Duodenal mucosa (tissue), 2 donors: ENCODE measurements around the gene PDCL3.

Experiments
- H3K27ac ChIP-seq: one replicate; pipeline ENCODE4 v1.7.0; 2013; ENCODE audit warnings: low read depth, low read length
- H3K27me3 ChIP-seq, 2 donors: one replicate each; pipeline ENCODE4 v1.7.0; 2013; ENCODE audit warnings: low read length in 2 of 2, control low read depth in 1 of 2; ENCODE audit not compliant: insufficient read depth in 2 of 2, control insufficient read depth in 1 of 2
- H3K36me3 ChIP-seq, 2 donors: one replicate each; pipeline ENCODE4 v1.7.0; 2013; ENCODE audit warnings: low read length in 2 of 2, control low read depth in 1 of 2; ENCODE audit not compliant: insufficient read depth in 2 of 2, control insufficient read depth in 1 of 2
- H3K4me1 ChIP-seq, 2 donors: one replicate each; pipeline ENCODE4 v1.7.0; 2013; ENCODE audit warnings: low read length in 2 of 2, control low read depth in 1 of 2; ENCODE audit not compliant: insufficient read depth in 2 of 2, control insufficient read depth in 1 of 2
- H3K4me3 ChIP-seq, 2 donors: one replicate each; pipeline ENCODE4 v1.7.0; 2013; ENCODE audit warnings: low read length in 2 of 2, low read depth in 1 of 2
- H3K9ac ChIP-seq, 2 donors: one replicate each; pipeline ENCODE4 v1.7.0; 2013; ENCODE audit warnings: low read length in 2 of 2, low read depth in 1 of 2
- H3K9me3 ChIP-seq, 2 donors: one replicate each; pipeline ENCODE4 v1.7.0; 2013; ENCODE audit warnings: low read length in 2 of 2, control low read depth in 1 of 2; ENCODE audit not compliant: control insufficient read depth in 1 of 2

The PDCL3 gene

DNA sequence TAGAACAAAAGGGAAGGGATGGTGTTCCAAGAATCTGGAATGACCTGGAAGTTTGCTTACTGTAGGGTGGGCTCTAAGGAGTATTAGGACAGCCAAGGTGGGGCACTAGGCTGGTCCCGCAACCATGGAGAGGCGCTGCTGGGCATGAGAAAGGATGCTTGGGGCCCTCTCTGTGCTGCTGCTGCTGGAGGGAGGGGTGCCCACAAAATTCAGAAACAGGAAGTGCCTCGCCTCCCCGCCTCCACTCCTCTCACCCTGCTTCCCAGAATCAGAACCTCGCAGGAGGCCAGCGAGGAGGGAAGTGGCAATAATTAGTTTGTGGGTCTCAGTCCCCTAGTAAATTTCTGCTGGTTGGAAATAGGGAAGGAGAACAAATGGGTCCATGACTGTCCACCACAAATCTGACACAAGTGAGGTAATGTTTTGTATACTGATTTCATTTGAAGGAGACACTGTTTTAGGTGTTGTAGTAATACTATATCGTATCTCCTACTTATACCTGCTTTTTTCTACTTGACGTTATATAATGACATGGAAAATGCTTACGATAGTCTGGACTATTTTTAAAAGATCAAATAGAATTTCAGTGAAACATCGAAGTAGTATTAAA, 7.9 kb upstream of the PDCL3 start:
- Histone ChIP-seq H3K9ac (no peak overlapping the region), H3K27ac (no peak overlapping the region), H3K9me3 (no peaks in the 10 kb centered on the region), H3K4me1 (no peaks in the 10 kb centered on the region), H3K27me3 (no peaks in the 10 kb centered on the region), H3K36me3 (no peaks in the 10 kb centered on the region), H3K4me3 (no peak overlapping the region)

DNA sequence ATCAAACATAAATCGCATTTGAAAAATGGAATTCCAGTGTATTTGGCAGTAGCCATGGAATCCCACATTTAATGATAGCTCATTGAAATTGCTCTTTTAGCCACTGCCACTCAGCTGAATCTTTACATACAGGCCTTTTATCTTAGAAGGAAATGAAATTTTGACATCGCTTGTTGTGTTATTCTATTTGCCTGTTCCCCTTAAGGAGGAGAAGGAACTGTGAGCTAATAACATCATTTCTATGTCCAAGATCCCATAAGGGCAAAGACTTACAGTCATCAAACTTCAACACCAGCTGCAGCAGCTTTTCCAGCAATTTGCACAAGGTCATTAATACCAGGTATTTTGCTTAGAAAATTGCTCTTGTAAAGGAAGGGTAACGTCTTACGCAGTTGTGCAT, 6.0 kb upstream of the PDCL3 start:
- H3K27me3 ChIP-seq, result no peaks in the 10 kb centered on the region
- no peak overlapping the region for H3K9ac ChIP-seq
- no peak overlapping the region for H3K4me3 ChIP-seq
- peaks cover 2 to 5% of the 10 kb centered on the region in 2 donors for H3K4me1 ChIP-seq
- no peak overlapping the region for H3K27ac ChIP-seq
- H3K9me3 ChIP-seq, result no peaks in the 10 kb centered on the region
- no peaks in the 10 kb centered on the region for H3K36me3 ChIP-seq

DNA sequence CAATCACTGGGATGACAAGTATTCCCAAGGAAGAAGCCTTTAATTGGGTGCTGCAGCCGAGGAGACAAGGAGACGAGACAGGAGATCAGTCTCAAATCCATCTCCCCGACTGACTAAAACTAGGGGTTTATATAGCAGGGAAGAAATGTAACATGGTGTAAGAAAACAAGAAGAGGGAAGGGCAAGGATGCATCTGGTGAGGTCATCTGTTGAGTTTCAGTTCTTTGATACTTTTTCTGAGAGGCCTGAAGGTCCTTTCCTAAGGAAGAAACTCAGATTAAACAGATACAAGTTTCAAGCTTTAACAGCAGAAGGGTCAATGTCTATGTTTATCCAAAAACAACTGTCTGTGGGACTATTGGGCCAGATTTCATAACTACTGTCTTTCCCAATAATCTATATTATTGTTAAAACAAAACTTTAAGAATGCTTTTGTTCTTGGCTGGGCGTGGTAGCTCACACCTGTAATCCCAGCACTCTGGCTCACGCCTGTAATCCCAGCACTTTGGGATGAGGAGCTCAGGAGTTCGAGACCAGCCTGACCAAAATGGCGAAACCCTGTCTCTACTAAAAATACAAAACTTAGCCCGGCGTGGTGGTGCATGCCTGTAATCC, 2.5 kb upstream of the PDCL3 start:
- Histone ChIP-seq H3K4me3 (no peak overlapping the region), H3K27ac (no peak overlapping the region), H3K27me3 (no peaks in the 10 kb centered on the region), H3K9me3 (no peaks in the 10 kb centered on the region), H3K9ac (no peak overlapping the region), H3K4me1 (peaks cover 6 to 15% of the 10 kb centered on the region in 2 donors), H3K36me3 (no peaks in the 10 kb centered on the region)

DNA sequence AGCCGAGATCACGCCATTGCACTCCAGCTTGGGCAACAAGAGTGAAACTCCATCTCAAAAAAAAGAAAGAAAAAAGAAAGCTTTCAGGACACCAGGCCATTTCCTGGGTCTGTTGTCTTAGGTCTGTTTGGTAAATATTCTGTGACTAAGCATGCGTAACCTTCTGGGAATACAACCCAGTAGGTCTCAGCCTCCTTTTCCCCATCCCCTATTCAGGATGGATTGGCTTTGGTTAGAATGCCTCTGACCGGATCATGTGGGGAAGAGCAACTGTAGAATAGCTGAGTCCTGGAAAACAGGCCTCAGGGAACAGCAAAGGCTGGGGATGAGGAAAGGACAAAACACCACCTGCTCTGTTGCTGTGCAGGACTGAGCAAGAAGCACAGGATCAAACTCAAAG, 1.6 kb upstream of the PDCL3 start:
- Histone ChIP-seq H3K9ac (no peak overlapping the region), H3K9me3 (no peaks in the 10 kb centered on the region), H3K4me1 (peaks cover 6 to 15% of the 10 kb centered on the region in 2 donors), H3K27me3 (no peaks in the 10 kb centered on the region), H3K27ac (no peak overlapping the region), H3K36me3 (no peaks in the 10 kb centered on the region), H3K4me3 (no peak overlapping the region)

DNA sequence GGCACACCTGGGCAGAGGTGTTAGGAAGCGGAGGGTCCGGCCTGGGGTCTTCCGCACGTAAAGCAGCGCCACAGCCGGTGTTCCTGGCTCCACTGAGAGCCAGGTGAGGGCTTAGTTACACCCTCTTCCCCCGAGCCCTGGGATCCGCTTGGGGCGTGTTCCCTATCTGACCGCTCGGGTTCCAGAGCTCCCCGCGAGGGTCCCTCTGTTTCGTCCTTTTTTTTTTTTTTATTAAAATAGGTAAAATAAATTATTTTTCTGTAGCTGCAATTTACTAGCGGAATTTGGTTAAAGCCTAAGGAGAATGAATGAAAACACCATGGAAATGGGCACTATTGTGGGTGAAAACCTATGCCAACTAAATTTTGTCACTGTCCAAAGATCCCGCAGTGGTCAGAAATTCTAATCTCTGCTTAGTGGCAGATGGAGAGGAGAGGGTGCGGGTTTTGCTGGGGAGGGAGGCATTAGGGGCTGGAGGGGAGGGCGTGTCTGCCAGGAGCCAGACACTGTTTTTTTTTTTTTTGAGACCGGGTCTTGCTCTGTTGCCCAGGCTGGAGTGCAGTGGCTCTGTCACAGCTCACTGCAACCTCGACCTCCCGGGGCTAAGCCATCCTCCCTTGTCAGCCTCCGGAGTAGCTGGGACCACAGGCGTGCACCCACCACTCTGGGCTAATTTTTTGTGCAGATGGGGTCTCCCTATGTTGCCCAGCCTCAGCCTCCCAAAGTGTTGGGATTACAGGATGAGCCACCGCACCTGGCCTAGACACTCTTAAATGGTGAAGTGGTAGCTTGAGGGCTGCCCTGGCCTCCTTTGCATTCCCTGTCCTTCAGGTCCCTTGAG, 834 bp downstream of the PDCL3 start:
- Histone ChIP-seq H3K9ac (peak overlapping the region; percentile 88 to 95), H3K4me3 (peak overlapping the region; percentile 85 to 93), H3K27me3 (no peaks in the 10 kb centered on the region)

DNA sequence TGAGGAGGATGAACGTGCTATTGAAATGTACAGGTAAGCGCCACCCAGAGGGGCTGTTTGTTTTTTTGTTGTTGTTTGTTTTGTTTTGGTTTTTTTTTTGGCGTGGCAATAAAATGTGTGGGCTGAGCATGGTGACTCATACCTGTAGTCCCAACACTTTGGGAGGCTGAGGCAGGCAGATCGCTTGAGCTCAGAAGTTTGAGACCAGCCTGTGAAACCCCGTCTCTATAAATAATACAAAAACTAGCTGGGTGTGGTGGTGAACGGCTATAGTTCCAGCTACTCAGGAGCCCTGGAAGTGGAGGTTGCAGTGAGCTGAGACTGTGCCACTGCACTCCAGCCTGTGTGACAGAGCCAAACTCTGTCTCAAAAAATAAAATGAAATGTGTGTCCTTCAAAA, 6.2 kb downstream of the PDCL3 start:
- H3K27ac ChIP-seq, result no peak overlapping the region
- H3K4me1 ChIP-seq, result peaks cover 0 to under 1% of the 10 kb centered on the region in 2 donors
- no peaks in the 10 kb centered on the region for H3K9me3 ChIP-seq
- H3K4me3 ChIP-seq, result no peak overlapping the region
- H3K27me3 ChIP-seq, result no peaks in the 10 kb centered on the region
- H3K9ac ChIP-seq, result no peak overlapping the region
- peaks cover 0 to 30% of the 10 kb centered on the region in 2 donors for H3K36me3 ChIP-seq

More for the DNA sequence above, 834 bp downstream of the PDCL3 start:
- H3K27ac ChIP-seq, result peak overlapping the region; percentile 85
- H3K9me3 ChIP-seq, result no peaks in the 10 kb centered on the region
- peaks cover 6 to 15% of the 10 kb centered on the region in 2 donors for H3K4me1 ChIP-seq
- H3K36me3 ChIP-seq, result peaks cover 0 to 20% of the 10 kb centered on the region in 2 donors

DNA sequence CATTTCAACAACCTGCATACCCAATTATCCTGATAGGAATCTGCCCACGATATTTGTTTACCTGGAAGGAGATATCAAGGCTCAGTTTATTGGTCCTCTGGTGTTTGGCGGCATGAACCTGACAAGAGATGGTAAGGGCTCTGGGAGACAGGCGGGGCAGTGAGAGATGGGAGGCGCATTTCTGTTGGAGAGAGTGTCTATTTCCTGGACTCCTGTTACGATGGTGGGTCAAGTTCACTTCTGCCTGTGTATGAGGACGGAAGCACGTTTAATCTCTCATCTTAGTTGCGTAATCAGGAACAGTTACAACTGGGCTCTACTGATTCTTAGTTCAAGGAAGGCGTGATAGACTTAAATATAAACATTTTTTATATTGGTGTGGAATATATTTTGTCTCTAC, 8.9 kb downstream of the PDCL3 start:
- Histone ChIP-seq H3K4me1 (no peaks in the 10 kb centered on the region), H3K9me3 (no peaks in the 10 kb centered on the region), H3K27me3 (no peaks in the 10 kb centered on the region), H3K36me3 (peaks cover 6 to 38% of the 10 kb centered on the region in 2 donors), H3K27ac (no peak overlapping the region), H3K4me3 (no peak overlapping the region), H3K9ac (no peak overlapping the region)

DNA sequence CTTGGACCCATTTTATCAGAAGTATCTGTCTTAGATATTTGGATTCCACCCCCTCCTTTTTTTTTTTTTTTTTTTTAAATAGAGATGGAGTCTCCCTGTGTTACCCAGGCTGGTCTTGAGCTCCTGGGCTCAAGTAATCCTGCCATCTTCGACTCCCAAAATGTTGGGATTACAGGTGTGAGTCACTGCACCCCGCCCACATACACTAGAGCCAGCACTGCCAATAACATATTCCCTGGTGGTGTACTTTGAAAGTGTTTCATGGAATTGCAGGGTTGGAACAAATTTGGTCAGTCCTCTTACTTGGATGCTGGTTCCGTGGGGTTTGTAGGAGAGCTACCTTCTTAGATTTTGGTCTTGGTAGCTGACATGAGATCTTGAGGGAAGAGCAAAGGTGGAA, 15.0 kb downstream of the PDCL3 start:
- Histone ChIP-seq H3K9ac (no peak overlapping the region), H3K36me3 (peaks cover 6 to 13% of the 10 kb centered on the region in 2 donors), H3K27me3 (no peaks in the 10 kb centered on the region), H3K4me1 (no peaks in the 10 kb centered on the region), H3K4me3 (no peak overlapping the region), H3K9me3 (no peaks in the 10 kb centered on the region), H3K27ac (no peak overlapping the region)

DNA sequence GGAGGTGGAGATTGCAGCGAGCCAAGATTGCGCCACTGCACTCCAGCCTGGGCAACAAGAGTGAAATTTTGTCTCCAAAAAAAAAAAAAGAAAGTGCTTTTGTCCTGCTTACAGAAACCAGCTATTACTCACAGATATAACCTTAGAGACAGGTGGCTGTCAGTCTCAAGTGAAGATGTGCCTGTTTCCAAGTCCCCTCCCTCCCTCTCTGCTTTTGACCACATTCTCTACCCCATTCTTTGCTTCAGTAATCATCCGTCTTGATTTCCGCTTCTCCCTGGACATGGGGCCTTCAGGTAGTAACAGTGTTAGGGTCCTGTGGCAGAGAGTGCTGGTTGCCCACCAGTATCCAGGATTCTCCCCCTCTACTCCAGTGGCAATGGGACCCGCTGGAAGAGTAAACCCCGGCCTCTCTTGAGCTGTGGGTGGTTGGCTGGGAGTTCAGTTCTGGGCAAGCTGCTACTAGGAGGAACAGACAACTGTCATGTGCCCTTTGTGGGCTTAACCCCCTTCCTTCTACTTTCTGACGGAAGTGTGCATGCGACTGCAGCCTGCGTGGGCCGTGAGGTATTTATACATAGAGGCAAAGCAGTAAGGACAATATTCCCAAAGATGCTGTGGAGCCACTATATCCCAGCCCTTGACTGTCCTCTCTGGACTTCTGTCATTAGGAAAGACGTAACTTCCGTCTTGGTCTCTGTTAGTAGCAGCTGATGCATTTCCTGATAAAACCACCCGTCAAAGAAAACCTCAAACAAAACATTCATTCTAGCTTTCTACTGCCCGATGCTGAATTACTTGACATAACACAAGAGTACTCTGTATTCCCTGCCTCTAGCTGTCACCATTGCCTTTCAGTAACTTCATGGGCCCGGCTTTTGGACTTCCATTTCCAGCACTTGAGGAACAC, 17.8 kb downstream of the PDCL3 start:
- peaks cover 0 to 3% of the 10 kb centered on the region in 2 donors for H3K36me3 ChIP-seq
- no peaks in the 10 kb centered on the region for H3K27me3 ChIP-seq
- no peaks in the 10 kb centered on the region for H3K4me1 ChIP-seq
- H3K27ac ChIP-seq, result peak overlapping the region; percentile 26
- peak overlapping the region in 1 of 2 donors; percentile 28 for H3K4me3 ChIP-seq
- H3K9me3 ChIP-seq, result no peaks in the 10 kb centered on the region
- H3K9ac ChIP-seq, result no peak overlapping the region
